Measurements from ENCODE around the gene LTBP1.
A peak's percentile ranks its signal among the peaks of the same experiment; 100 is the strongest.

LTBP1 gene

GRCh38 chr2:33267756-33268155 is 321.0 kb downstream of the LTBP1 start:
- Histone ChIP-seq H3K79me2 (ENCODE audit: insufficient read depth, low read depth) (no peaks in the 10 kb centered on the region), H3K4me1 (ENCODE audit: low read depth, poor library complexity, severe bottlenecking) (peaks cover 82% of the 10 kb centered on the region), H3K27me3 (ENCODE audit: insufficient read depth, low read depth) (no peaks in the 10 kb centered on the region), H3K36me3 (ENCODE audit: insufficient read depth) (no peaks in the 10 kb centered on the region), H3K4me2 (peak overlapping the region; percentile 23), H2AFZ (ENCODE audit: low read depth) (no peak overlapping the region), H3K4me3 (IDR thresholded peaks at IDR 0.05; ENCODE audit: insufficient read depth, low read depth, low read length) (no peak overlapping the region), H3K9ac (no peak overlapping the region), H3K27ac (0 out of 2 replicates have a peak overlapping the region, but pooled peaks have one; percentile 4), H4K20me1 (ENCODE audit: insufficient read depth) (no peaks in the 10 kb centered on the region)
- TF ChIP-seq CTCF (conservative IDR thresholded peaks at IDR 0.05; ENCODE audit: low read depth, low read length): no peak

GRCh38 chr2:33268246-33268831 is 321.6 kb downstream of the LTBP1 start:
- Histone ChIP-seq H2AFZ (ENCODE audit: low read depth) (no peak overlapping the region), H3K36me3 (ENCODE audit: insufficient read depth) (no peaks in the 10 kb centered on the region), H4K20me1 (ENCODE audit: insufficient read depth) (no peaks in the 10 kb centered on the region), H3K27ac (no peak overlapping the region), H3K4me2 (peak overlapping the region; percentile 23; the same call in 1 of the 2 replicates), H3K4me3 (IDR thresholded peaks at IDR 0.05; ENCODE audit: insufficient read depth, low read depth, low read length) (no peak overlapping the region), H3K27me3 (ENCODE audit: insufficient read depth, low read depth) (no peaks in the 10 kb centered on the region), H3K79me2 (ENCODE audit: insufficient read depth, low read depth) (no peaks in the 10 kb centered on the region), H3K4me1 (ENCODE audit: low read depth, poor library complexity, severe bottlenecking) (peaks cover 87% of the 10 kb centered on the region), H3K9ac (no peak overlapping the region)
- TF ChIP-seq CTCF (conservative IDR thresholded peaks at IDR 0.05; ENCODE audit: low read depth, low read length): no peak

DNA sequence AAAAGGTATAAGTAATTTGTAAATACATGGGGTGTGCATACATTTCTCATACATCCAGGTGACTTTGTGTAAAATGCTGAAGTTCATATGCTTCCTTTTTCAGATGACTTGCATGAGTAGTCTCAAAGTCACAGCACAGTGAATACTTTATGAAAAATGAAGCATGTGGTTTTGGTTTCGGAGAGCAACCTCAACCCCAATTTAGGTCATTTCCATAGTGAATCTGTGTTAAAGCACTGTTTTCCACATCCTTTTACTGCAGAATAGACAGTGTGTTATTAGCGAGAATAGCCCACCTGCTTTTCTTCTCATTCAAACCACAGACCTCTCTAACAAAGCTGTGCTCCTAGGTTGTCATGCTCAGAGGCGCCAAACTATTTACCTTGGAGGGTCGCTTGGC is 325.2 kb downstream of the LTBP1 start:
- peak overlapping the region; percentile 77 for H3K27ac ChIP-seq
- no peaks in the 10 kb centered on the region for H3K79me2 ChIP-seq (ENCODE audit: insufficient read depth, low read depth)
- no peaks in the 10 kb centered on the region for H3K27me3 ChIP-seq (ENCODE audit: insufficient read depth, low read depth)
- peak overlapping the region; percentile 33; the same call in 1 of the 2 replicates for H3K9ac ChIP-seq
- no peaks in the 10 kb centered on the region for H4K20me1 ChIP-seq (ENCODE audit: insufficient read depth)
- no peak overlapping the region for H3K4me3 ChIP-seq (IDR thresholded peaks at IDR 0.05; ENCODE audit: insufficient read depth, low read depth, low read length)
- no peaks in the 10 kb centered on the region for H3K36me3 ChIP-seq (ENCODE audit: insufficient read depth)
- H3K4me1 ChIP-seq (ENCODE audit: low read depth, poor library complexity, severe bottlenecking): peaks cover 81% of the 10 kb centered on the region
- peak overlapping the region; percentile 0; the same call in 1 of the 2 replicates for H2AFZ ChIP-seq (ENCODE audit: low read depth)
- no peak for TF ChIP-seq CTCF (conservative IDR thresholded peaks at IDR 0.05; ENCODE audit: low read depth, low read length)
- H3K4me2 ChIP-seq: peak overlapping the region; percentile 72

DNA sequence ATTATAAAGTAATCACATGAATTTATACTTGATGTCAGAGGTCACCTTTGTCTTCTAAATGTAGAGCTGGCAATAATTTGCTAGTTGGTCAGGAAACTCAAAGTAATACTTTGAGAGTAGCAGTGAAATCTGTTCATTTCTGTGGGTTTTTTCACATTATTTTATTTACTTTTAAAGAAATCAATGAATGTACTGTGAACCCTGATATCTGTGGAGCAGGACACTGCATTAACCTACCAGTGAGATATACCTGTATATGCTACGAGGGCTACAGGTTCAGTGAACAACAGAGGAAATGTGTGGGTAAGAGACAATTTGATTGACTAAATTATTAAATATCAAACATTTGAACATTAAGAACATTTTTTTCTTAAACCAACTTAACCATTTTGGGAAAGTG is 326.7 kb downstream of the LTBP1 start:
- Histone ChIP-seq H3K27me3 (ENCODE audit: insufficient read depth, low read depth) (no peaks in the 10 kb centered on the region), H3K4me1 (ENCODE audit: low read depth, poor library complexity, severe bottlenecking) (peaks cover 66% of the 10 kb centered on the region), H3K79me2 (ENCODE audit: insufficient read depth, low read depth) (no peaks in the 10 kb centered on the region), H3K4me2 (peak overlapping the region; percentile 72), H4K20me1 (ENCODE audit: insufficient read depth) (no peaks in the 10 kb centered on the region), H3K27ac (peak overlapping the region; percentile 77), H2AFZ (ENCODE audit: low read depth) (no peak overlapping the region), H3K36me3 (ENCODE audit: insufficient read depth) (no peaks in the 10 kb centered on the region), H3K9ac (no peak overlapping the region; the same call in 1 of the 2 replicates), H3K4me3 (IDR thresholded peaks at IDR 0.05; ENCODE audit: insufficient read depth, low read depth, low read length) (no peak overlapping the region)
- no peak for TF ChIP-seq CTCF (conservative IDR thresholded peaks at IDR 0.05; ENCODE audit: low read depth, low read length)

Measured in KMS-11 (cell line).